Esophagus (tissue), 2 donors: ENCODE results near the gene MYOZ3. TPM values are rescaled to one million over a fixed set of nuclear protein-coding genes. Genes with fewer than 3 reads are reported as not detected.

Source experiments
- H3K27ac ChIP-seq, 2 donors: one replicate each; pipeline ENCODE4 v1.5.1; 2013; ENCODE audit warnings: low read depth in 2 of 2, mild to moderate bottlenecking in 2 of 2, inconsistent platforms in 1 of 2, low read length in 1 of 2, moderate library complexity in 1 of 2
- H3K27me3 ChIP-seq, 2 donors: one replicate each; pipeline ENCODE4 v1.6.1; 2013; ENCODE audit warnings: low read length in 2 of 2, control low read depth in 1 of 2, mild to moderate bottlenecking in 1 of 2; ENCODE audit not compliant: insufficient read depth in 2 of 2, control insufficient read depth in 1 of 2
- H3K36me3 ChIP-seq, 2 donors: one replicate each; pipeline ENCODE4 v1.6.1; 2013; ENCODE audit warnings: low read length in 1 of 2; ENCODE audit not compliant: control insufficient read depth in 2 of 2, insufficient read depth in 2 of 2
- H3K4me1 ChIP-seq, 2 donors: one replicate each; pipeline ENCODE4 v1.6.1; 2013; ENCODE audit warnings: low read length in 1 of 2; ENCODE audit not compliant: control insufficient read depth in 2 of 2, insufficient read depth in 2 of 2
- H3K4me3 ChIP-seq, 2 donors: one replicate each; pipeline ENCODE4 v1.5.1; 2013; ENCODE audit warnings: low read length in 2 of 2, mild to moderate bottlenecking in 2 of 2, low read depth in 1 of 2, moderate library complexity in 1 of 2
- H3K9me3 ChIP-seq, 2 donors: one replicate each; pipeline ENCODE4 v1.6.1; 2013; ENCODE audit warnings: mild to moderate bottlenecking in 2 of 2, low read depth in 1 of 2, low read length in 1 of 2, moderate library complexity in 1 of 2; ENCODE audit not compliant: control insufficient read depth in 2 of 2, insufficient read depth in 1 of 2
- WGBS, 2 donors: extraction: QIAGEN DNeasy Blood & Tissue Kit; methylation state at CpG; one replicate each; pipeline ENCODE4 v1.1.7; 2013; 5-methylcytosine and 5-hydroxymethylcytosine counted together
- polyA plus RNA-seq, 2 donors: library from polyadenylated mRNA; stranded (reverse); fragments of 200-250 nt; gene quantifications; one replicate each; pipeline ENCODE4 v1.2.3, GENCODE V29; 2013
- donor health status: healthy with polysubstance abuse.
- donor health status: Bipolar disorder and iron deficiency.

Gene MYOZ3, protein sequence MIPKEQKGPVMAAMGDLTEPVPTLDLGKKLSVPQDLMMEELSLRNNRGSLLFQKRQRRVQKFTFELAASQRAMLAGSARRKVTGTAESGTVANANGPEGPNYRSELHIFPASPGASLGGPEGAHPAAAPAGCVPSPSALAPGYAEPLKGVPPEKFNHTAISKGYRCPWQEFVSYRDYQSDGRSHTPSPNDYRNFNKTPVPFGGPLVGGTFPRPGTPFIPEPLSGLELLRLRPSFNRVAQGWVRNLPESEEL
- under 1 TPM; 0.05 to 0.24 TPM for polyA plus RNA-seq

DNA sequence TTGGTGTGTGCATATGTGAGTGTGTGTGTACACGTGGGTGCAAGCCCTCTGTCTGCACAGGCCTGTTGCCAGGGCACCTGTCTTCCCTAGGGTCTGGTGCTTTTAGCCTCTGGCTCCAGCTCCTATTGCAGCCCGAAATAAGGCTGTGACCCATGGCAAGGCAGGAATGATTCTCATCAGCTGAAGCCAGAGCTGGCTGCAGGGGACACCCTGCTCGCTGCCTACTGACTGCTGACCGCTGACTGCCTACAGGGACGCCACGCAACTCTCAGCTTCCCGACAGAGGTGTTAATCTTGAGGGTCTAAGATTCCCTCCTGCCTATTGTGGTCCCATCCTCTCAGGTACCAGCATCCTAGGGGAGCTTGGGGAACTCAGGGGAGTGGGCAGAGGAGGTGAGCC, at the start of gene MYOZ3:
MYOZ3 (plus strand) TSS at position 166 of the 400 bp plus-strand sequence. CDS start 1,691 bp downstream, outside the sequence.
- H3K27me3 ChIP-seq = no peaks in the 10 kb centered on the region
- H3K36me3 ChIP-seq = no peaks in the 10 kb centered on the region
- H3K9me3 ChIP-seq = no peaks in the 10 kb centered on the region
- peaks cover 4 to 5% of the 10 kb centered on the region in 2 donors for H3K4me1 ChIP-seq
- WGBS, 2 donors = 72 to 73% methylated on average over 7 of the region's 7 CpGs
- H3K4me3 ChIP-seq = no peak within 1 kb of the TSS
- H3K27ac ChIP-seq = no peak within 1 kb of the TSS

DNA sequence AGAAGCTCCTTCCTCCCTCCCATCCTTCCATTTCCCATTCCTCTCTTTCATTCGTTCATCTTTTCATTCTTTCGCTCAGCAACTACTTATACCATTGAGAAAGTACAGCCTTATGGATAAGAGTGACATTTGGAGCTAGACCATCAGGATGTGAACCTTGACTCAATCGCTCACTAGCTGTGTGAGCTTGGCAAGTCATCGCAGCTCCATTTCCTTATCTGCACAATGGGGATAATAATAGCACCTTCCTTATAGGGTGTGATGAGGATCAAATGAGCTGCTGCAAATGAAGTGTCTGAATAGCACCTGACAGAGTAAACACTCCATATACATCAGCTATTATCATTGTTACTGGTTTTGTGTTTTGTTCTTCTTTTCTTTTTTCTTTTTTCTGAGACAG, 48.6 kb upstream of the MYOZ3 start:
- Histone ChIP-seq H3K27me3 (no peaks in the 10 kb centered on the region), H3K36me3 (no peaks in the 10 kb centered on the region), H3K27ac (peak overlapping the region in 1 of 2 donors; percentile 2), H3K4me1 (peaks cover 13 to 30% of the 10 kb centered on the region in 2 donors), H3K9me3 (no peaks in the 10 kb centered on the region), H3K4me3 (no peak overlapping the region)
- 49 to 54% methylated on average over 4 of the region's 4 CpGs for WGBS, 2 donors

DNA sequence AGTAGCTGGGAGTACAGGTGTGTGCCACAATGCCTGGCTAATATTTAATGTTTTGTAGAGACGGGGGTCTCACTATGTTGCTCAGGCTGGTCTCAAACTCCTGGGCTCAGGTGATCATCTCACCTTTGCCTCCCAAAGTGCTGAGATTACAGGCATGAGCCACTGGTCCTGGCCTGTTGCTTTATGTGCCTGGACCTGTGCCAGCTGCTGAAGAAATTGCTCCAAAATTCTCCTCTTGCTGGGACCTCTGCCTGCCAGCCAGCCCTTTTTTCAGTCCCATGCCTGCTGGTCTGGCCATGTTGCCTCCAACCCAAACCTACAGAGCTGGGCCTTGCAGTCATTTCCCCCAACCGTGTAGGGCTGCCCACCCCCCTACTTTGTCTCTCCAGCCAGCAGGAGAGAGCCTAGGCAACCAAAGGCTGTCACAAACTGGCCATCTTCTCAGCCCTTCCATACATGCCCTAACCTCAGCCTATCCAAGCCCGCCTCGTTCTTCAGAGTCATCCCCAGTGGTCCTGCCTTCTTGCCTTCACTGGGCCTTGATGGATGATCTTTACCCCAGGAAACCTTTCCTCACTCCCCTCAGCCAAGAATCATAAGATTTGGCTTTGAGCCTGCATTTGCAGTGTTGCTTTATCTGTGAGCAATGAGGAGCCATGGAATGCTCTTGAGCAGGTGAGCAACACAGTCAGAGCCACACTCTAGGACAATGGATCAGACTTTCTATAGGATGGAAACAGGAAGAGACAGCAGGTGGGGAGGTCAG, 48.0 kb upstream of the MYOZ3 start:
- WGBS, 2 donors = 49 to 55% methylated on average over 4 of the region's 4 CpGs

DNA sequence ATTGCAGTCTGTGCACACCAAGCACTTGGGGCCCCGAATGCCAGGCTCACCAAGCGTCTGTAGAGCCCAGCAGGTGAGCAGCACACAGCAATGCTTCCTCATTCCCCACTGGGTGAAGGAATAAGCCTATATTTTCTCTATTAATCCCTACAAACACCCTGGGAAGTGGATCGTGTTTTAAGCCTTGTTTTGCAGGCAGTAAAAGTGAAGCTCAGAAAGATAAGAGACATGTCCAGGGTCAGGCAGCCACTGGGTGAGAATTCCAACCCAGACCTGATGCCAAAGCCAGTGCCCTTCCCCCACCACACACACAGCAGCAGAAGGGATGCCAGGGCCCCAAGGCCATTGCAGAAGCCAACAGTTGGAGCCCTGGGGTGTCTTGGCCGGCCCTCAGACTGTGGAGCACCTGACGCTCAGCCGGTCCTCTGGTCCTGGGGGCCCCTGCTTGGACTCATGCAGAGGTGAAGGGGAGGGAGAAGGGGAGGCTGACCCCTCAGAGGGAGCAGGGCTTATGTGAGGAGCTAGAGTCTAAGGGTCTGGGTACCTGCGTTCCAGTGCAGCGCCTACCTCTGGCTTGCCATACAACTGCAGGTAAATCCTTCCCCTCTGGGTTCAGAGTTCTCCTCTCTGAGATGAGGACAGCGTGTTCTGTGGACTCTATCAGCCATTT, 46.9 kb upstream of the MYOZ3 start:
- Histone ChIP-seq H3K36me3 (no peaks in the 10 kb centered on the region), H3K4me1 (peaks cover 17 to 34% of the 10 kb centered on the region in 2 donors), H3K27ac (no peak overlapping the region), H3K4me3 (no peak overlapping the region), H3K9me3 (no peaks in the 10 kb centered on the region), H3K27me3 (no peaks in the 10 kb centered on the region)
- WGBS, 2 donors = 58 to 66% methylated on average over 9 of the region's 9 CpGs

More for the DNA sequence above, 48.0 kb upstream of the MYOZ3 start:
- H3K9me3 ChIP-seq = no peaks in the 10 kb centered on the region
- no peaks in the 10 kb centered on the region for H3K36me3 ChIP-seq
- H3K4me3 ChIP-seq = no peak overlapping the region
- peaks cover 15 to 31% of the 10 kb centered on the region in 2 donors for H3K4me1 ChIP-seq
- no peaks in the 10 kb centered on the region for H3K27me3 ChIP-seq
- peak overlapping the region in 1 of 2 donors; percentile 38 for H3K27ac ChIP-seq

DNA sequence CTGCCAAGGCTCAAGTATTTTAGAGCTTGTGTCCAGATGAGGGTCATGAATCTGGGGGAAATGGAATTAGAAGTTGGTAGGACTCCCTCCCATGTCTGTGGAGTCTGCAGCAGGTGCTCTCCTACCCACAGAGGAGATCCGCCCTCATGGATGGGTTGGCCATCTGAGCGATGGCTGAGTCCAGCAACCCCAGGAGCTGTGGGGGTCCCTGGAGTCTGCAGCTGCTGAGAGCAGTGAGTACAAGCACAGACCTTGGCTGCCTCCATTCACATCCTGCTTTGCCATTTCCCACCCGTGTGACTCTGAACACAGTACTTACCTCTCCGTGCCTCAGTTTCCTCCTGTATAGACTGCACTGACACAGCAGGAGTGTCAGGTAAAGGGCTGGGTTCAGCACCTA, 46.4 kb upstream of the MYOZ3 start:
- Histone ChIP-seq H3K27me3 (no peaks in the 10 kb centered on the region), H3K4me1 (peaks cover 21 to 34% of the 10 kb centered on the region in 2 donors), H3K4me3 (no peak overlapping the region), H3K36me3 (no peaks in the 10 kb centered on the region), H3K27ac (peak overlapping the region in 1 of 2 donors; percentile 27), H3K9me3 (no peaks in the 10 kb centered on the region)
- 65 to 67% methylated on average over 4 of the region's 4 CpGs for WGBS, 2 donors

DNA sequence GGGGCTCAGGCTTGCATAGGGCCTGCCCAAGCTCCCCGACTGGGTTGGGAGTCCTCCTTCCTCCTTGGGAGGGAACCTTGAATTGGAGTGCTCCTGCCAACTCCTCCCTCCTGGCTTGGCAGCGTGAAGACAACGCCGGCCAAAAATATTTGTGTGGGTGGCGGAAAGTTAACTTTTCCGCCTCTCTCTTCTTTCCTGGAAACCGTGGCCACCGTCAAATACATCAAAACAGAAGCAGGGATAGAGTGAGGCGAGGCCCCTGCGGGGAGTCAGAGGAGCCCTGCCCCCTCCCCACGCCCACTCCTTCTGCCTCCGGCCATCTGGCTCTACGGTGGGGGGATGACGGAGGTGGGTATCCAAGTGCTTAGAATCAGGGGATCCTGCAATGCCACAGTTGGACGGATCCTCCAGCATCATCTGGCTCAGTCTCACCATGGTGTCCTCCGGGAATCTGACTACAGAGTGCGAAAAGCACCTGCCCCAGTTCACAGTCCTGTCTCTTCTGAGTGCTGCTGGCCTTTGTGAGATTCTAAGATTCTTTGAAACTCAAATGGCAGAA, 45.8 kb upstream of the MYOZ3 start:
- H3K27me3 ChIP-seq = no peaks in the 10 kb centered on the region
- peak overlapping the region; percentile 61 to 81 for H3K27ac ChIP-seq
- WGBS, 2 donors = 8 to 10% methylated on average over 17 of the region's 17 CpGs
- H3K36me3 ChIP-seq = no peaks in the 10 kb centered on the region
- H3K9me3 ChIP-seq = no peaks in the 10 kb centered on the region
- H3K4me1 ChIP-seq = peaks cover 21 to 34% of the 10 kb centered on the region in 2 donors
- H3K4me3 ChIP-seq = no peak overlapping the region

DNA sequence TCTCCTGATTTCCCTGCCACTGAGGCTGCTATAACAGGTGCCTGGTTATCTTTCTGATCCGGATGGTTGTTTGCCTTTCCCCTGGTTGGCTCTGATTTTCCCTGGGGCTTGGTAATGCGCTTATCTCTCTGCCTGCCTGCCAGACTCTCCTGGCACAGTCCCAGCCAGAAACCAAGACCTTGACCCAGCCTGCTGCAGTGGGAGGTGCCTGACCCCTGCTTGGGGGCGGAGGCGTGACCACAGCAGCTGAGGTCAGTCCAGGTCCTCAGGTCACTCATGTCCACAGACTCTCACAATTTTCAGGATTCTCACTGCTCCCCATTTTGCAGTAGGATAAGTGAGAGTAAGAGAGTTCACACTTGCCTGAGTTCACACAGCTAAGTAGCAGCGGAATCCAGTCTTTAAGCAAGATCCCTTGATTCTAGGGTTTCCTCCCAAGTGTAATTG, 45.0 kb upstream of the MYOZ3 start:
- Histone ChIP-seq H3K9me3 (no peaks in the 10 kb centered on the region), H3K27ac (peak overlapping the region in 1 of 2 donors; percentile 13), H3K36me3 (no peaks in the 10 kb centered on the region), H3K4me3 (no peak overlapping the region), H3K27me3 (no peaks in the 10 kb centered on the region), H3K4me1 (peaks cover 21 to 34% of the 10 kb centered on the region in 2 donors)
- WGBS, 2 donors = 22 to 43% methylated on average over 5 of the region's 5 CpGs

DNA sequence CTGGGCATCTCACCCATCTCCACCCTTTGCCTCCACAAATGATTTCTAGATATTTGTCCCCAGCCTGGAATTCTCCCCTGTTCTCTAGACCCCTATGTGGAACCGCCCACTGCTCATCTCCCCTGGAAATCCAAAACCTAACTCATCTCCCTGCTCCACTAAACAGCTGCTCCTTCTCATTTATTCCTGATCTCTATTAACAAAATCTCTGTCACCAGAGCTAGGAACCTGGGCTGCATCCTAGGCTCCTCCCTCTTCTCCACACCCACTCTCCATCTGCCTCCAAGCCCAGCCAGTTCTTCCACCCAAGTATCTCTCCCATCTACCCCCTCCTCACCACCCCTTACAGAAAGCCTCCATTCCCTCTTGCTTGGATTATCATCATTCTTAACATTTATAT, 44.5 kb upstream of the MYOZ3 start:
- Histone ChIP-seq H3K4me3 (no peak overlapping the region), H3K27ac (no peak overlapping the region), H3K4me1 (peaks cover 21 to 32% of the 10 kb centered on the region in 2 donors), H3K36me3 (no peaks in the 10 kb centered on the region), H3K27me3 (no peaks in the 10 kb centered on the region), H3K9me3 (no peaks in the 10 kb centered on the region)
- WGBS, 2 donors = 88 to 90% methylated on average over 1 of the region's 1 CpG

DNA sequence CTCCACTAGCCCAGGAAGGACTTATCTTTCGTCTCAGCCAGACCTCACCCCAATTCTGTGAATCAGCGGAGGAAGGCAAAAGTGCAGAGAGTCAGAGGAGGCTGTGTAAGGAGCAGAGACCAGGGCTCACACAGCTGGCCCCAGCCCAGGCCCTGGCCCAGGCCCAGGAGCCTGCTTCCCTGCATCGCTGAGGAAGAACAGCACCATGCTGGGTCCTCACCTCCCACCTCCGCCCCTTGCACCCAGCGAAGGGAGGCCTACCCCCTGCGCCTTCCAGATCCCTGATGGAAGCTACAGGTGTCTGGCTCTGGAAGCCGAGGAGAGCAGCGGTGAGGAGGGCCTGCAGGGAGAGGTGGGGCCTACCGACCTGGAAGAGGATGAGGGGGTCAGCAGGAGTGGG, 42.9 kb upstream of the MYOZ3 start:
- Histone ChIP-seq H3K4me1 (peaks cover 19 to 28% of the 10 kb centered on the region in 2 donors), H3K36me3 (no peaks in the 10 kb centered on the region), H3K27ac (peak overlapping the region; percentile 11 to 23), H3K9me3 (no peaks in the 10 kb centered on the region), H3K27me3 (no peaks in the 10 kb centered on the region), H3K4me3 (no peak overlapping the region)
- 77 to 78% methylated on average over 9 of the region's 9 CpGs for WGBS, 2 donors
